ENCODE results near the gene EPDR1. TPM values are rescaled to one million over a fixed set of nuclear protein-coding genes. Genes with fewer than 3 reads are reported as not detected.
"Not testable (repeated sequence)": the region's sequence is repeated elsewhere in the genome, so short reads cannot be mapped to it uniquely, and the experiment has no call there.

Gene EPDR1
- total RNA-seq, 4 donors from 2014 or later: 14.4 to 30.4 (median 24.1) TPM

GRCh38 chr7:37952240-37952639 is 31.8 kb downstream of the EPDR1 start:
- no peak for TF ChIP-seq CTCF (IDR thresholded peaks at IDR 0.05)
- H3K27me3 ChIP-seq: no peaks in the 10 kb centered on the region
- no peak overlapping the region for H3K27ac ChIP-seq
- no peaks in the 10 kb centered on the region for H3K36me3 ChIP-seq
- H3K9me3 ChIP-seq: no peaks in the 10 kb centered on the region
- DNase-seq: no peak
- intact Hi-C loops (cut with DNase I; ENCODE audit: low total_unique reads): no loop called here
- no peak overlapping the region for H3K4me3 ChIP-seq
- H3K4me1 ChIP-seq: no peaks in the 10 kb centered on the region

- H3K27me3 ChIP-seq; H3K36me3 ChIP-seq; H3K4me1 ChIP-seq; intact Hi-C loops (cut with DNase I; ENCODE audit: low total_unique reads); DNase-seq; H3K27ac ChIP-seq; H3K4me3 ChIP-seq; H3K9me3 ChIP-seq: not testable (repeated sequence)
Observed at GRCh38 chr7:37954217-37954616, 33.8 kb downstream of the EPDR1 start.

GRCh38 chr7:37956791-37957190 is 36.4 kb downstream of the EPDR1 start:
- H3K4me1 ChIP-seq: no peaks in the 10 kb centered on the region
- no peak for DNase-seq
- TF ChIP-seq POLR2A (IDR thresholded peaks at IDR 0.05) (no peak), CTCF (IDR thresholded peaks at IDR 0.05) (no peak)
- H3K36me3 ChIP-seq: no peaks in the 10 kb centered on the region
- H3K9me3 ChIP-seq: no peaks in the 10 kb centered on the region
- no peak overlapping the region for H3K27ac ChIP-seq
- H3K27me3 ChIP-seq: no peaks in the 10 kb centered on the region
- intact Hi-C loops (cut with DNase I; ENCODE audit: low total_unique reads): no loop called here
- no peak overlapping the region for H3K4me3 ChIP-seq

- intact Hi-C loops (cut with DNase I; ENCODE audit: low total_unique reads): no loop called here
- no peak overlapping the region for H3K27ac ChIP-seq
- TF ChIP-seq CTCF (IDR thresholded peaks at IDR 0.05): no peak
- TF ChIP-seq POLR2A (IDR thresholded peaks at IDR 0.05): no peak
- no peaks in the 10 kb centered on the region for H3K4me1 ChIP-seq
- no peak overlapping the region for H3K4me3 ChIP-seq
- H3K27me3 ChIP-seq: no peaks in the 10 kb centered on the region
- no peaks in the 10 kb centered on the region for H3K36me3 ChIP-seq
- no peak for DNase-seq
- H3K9me3 ChIP-seq: no peaks in the 10 kb centered on the region
Observed at GRCh38 chr7:37957221-37957970, 37.0 kb downstream of the EPDR1 start.

- intact Hi-C loops (cut with DNase I; ENCODE audit: low total_unique reads): no loop called here
- Histone ChIP-seq H3K4me3 (no peak overlapping the region), H3K36me3 (no peaks in the 10 kb centered on the region), H3K9me3 (no peaks in the 10 kb centered on the region), H3K27ac (no peak overlapping the region), H3K4me1 (no peaks in the 10 kb centered on the region), H3K27me3 (no peaks in the 10 kb centered on the region)
- DNase-seq: no peak
- TF ChIP-seq POLR2A (IDR thresholded peaks at IDR 0.05) (no peak), CTCF (IDR thresholded peaks at IDR 0.05) (no peak)
Observed at GRCh38 chr7:37960483-37960882, 40.0 kb downstream of the EPDR1 start.

GRCh38 chr7:37961251-37961650 is 40.8 kb downstream of the EPDR1 start:
- H3K36me3 ChIP-seq: no peaks in the 10 kb centered on the region
- intact Hi-C loops (cut with DNase I; ENCODE audit: low total_unique reads): no loop called here
- DNase-seq: no peak
- H3K4me3 ChIP-seq: no peak overlapping the region
- no peaks in the 10 kb centered on the region for H3K4me1 ChIP-seq
- no peaks in the 10 kb centered on the region for H3K27me3 ChIP-seq
- no peak for TF ChIP-seq POLR2A (IDR thresholded peaks at IDR 0.05)
- TF ChIP-seq CTCF (IDR thresholded peaks at IDR 0.05): no peak
- no peaks in the 10 kb centered on the region for H3K9me3 ChIP-seq
- H3K27ac ChIP-seq: no peak overlapping the region

All from uterus (tissue), 4 donors.